ENCODE measurements around the gene ZNF423.
"Not testable (repeated sequence)": the region's sequence is repeated elsewhere in the genome, so short reads cannot be mapped to it uniquely, and the experiment has no call there.

ZNF423 gene

GRCh38 chr16:49855822-49856671, at the start of gene ZNF423:
TSS of gene ZNF423 (minus strand) at chr16:49856112. CDS start at chr16:49855774, 338 bp downstream.
- no peak for DNase-seq

DNA sequence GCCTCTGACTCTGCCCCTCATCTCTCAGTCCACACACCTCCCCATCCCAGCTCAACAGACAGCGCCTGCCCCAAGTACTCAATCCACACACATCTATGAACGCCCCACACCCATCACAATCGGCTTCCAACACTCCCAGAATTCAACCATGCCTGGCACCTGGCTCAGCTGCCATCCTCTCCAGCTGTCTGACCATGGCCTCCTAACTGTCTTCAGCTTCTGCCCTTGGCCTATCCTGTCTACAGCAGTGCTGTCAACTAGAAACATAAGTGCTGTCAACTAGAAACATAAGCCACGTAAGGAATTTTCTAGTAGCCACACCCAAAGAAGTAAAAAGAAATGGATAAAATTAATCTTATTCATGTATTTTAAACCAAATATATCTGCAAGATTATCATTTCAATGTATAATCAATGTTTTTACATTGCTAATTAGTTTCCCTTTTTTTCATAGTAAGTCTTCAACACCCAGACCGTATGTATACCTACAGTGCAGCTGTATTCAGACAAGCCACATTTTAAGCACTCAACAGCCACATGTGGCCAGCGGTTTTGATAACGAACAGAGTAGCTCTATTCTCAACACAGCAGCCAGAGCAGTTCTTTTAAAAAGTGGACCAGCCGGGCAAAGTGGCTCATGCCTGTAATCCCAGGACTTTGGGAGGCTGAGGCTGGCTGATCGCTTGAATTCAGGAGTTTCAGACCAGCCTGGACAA, 48.6 kb upstream of the ZNF423 start:
- no peak for DNase-seq

GRCh38 chr16:49902908-49903307, 47.0 kb upstream of the ZNF423 start:
- no peak for DNase-seq

GRCh38 chr16:49901711-49902110, 45.8 kb upstream of the ZNF423 start:
- no peak for DNase-seq

GRCh38 chr16:49900875-49901274, 45.0 kb upstream of the ZNF423 start:
- no peak for DNase-seq

DNA sequence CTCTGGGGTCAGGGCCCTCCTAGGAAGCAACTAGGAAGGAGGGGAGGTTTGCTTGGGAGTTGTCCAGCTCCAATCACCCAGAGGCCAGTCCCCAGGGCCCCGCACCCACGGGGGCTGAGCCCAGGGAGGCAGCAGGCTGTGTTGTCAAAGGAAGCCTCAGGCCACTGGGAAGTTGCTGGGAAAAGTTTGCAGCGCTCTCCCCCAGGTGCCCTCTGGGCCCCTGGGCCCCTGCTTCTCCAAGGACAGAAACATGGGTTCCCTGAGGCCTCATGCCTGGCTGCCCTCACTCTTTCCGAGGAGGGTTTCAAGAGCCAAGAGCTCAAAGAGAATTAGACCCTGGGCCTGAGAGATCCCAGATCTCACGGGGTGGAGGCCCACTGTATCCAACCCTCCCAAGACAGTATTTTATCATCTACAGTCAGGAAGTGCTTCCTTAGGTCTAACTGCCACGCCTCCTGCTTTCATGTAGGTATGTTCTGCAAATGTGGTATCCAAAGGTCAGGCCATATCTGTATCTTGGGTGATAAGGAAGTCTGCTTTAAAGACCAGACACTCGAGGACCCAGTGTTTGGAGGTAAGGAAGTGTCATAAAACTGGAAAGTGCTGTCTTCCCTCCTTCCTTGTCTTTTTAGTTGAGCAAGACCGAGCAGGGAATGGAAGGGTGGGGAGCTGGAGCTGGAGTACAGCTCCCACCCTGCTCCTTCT, 44.2 kb upstream of the ZNF423 start:
- DNase-seq: no peak

DNA sequence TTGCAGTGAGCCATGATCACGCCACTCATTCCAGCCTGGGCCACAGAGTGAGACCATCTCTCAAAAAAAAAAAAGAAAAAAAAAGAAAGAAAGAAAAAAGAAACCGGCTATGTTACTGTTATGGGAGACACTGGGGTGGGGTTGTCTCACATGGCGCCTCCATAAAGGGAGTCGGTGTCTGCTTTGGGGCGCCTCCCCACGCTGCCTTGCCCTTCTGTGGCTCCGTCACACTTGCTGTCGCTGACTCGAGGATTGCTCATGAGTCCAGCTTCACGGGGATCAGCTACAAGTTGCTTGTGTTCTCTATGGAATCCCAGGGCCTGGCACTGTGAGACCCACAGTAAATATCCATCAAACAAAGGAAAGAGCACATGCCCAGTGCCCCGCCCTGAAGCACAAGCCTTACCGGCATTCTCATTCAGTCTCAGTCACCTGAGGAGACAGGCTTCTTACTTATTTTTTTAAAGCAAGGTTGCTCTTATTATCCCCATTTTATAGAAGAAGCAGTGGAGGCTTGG, 40.6 kb upstream of the ZNF423 start:
- no peak for DNase-seq

- DNase-seq: peak; percentile 12
These were observed 35.0 kb upstream of the ZNF423 start for GRCh38 chr16:49890876-49891275.

GRCh38 chr16:49889725-49890397, 33.9 kb upstream of the ZNF423 start:
- DNase-seq: no peak

DNA sequence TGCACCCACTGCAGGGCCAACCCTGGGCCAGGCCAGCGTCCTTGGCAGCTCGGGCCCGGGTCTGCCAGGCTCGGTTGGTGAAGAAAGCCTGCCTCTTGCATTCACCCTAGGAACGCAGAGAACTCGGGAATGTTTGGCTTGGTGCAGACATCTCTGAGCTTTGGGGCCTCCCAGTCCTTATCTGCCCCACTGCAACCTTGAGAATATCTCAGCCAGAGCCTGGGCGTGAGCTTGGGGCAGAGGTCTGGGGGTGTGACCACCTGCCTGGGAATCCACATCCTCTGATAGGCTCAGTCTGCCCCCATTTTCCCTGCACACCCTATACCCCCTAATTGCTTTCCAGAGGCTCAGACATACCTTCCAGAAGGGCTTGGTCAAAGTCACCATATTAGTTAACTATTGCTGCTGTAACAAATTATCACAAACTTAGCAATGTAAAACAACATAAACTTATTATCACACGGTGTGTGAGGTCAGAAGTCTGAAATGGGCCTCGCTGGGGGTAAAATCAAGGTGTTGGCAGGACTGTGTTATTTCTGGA, 30.7 kb upstream of the ZNF423 start:
- DNase-seq: no peak

DNA sequence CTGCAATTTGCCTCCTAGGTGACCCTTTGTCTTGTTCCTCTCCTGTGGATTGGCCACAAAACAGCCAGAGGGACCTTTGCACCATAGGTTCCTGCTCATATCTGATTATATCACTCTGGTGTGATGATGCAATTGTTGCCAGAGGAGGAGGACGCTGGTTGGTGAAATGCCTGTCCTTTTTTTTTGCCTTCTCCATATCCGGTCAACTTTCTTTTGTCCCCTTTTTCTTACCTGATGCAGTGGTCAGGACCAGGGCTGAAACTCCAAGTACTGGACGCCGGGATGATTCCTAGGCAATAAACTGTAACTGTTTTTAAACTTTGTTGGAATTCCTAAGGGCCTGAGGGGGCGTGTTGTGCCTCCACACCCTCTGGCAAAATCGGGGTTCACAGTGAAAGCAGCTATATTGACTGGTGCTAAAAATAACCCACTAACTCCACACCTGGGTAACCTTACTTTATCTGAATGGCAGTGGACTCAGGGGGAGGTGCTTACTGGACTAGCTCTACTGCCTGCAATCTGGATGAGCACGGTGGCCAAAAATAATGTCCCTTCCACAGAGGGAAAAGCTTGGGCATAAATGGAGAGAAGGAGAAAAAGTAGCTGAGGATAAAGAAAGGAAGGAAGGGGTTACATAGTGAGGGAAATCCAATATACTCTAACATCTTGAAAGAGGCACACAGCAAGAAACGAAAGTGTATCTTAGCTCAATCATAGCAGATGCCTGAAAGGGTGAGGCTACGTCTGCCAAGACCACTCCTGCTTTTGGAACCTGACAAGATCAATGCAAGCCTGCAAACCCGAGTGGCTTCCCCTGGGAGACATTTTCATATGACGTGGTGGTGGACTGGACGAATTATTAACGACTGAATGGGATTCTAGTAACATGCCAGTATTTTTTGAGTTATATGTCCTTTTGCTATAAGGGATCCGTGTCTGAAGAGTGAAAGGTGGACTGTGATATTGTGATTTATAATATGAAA, 28.4 kb upstream of the ZNF423 start:
- no peak for DNase-seq

DNA sequence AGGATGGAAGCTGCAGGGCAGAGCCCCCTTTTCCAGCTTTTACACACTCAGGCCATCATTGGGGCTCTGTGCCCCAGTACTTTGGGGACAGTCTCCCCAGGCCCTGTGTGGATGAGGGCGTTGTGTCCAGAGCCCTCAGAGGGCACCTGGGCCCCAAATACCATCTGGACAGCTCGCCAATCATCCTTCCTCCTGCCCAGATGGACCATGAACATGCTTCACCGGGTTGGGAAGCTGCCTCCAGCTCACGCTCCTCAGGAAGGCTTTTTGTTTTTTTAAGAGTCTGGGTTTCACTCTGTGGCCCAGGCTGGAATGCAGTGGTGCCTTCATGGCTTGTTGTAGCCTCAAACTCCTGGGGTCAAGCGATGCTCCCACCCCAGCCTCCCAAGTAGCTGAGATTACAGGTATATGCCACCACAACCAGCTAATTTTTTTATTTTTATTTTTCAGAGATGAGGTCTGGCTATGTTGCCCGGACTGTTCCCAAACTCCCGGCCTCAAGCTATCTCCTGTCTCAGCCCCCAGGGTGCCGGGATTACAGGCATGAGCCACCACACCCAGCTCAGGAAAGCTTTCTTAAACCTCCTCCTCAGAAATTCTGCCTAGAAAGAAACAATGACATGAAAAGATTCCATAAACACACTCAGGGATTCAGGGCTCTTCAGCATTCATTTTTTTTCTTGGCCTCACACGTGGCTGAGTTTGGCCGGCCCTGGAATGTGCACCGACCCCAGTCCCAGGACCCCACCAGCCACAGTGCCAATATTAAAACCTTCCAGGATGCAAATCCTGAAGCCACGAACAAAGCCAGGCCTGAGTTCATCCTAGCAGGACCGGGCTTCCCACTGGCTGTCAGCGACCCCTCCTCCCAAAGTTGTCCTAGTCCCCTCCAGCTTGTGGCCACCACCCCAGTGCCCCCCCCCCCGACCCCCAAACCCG, 27.4 kb upstream of the ZNF423 start:
- DNase-seq: no peak

GRCh38 chr16:49881890-49882289, 26.0 kb upstream of the ZNF423 start:
- DNase-seq: no peak

- not testable (repeated sequence) for DNase-seq
These were observed 22.6 kb upstream of the ZNF423 start for GRCh38 chr16:49878540-49878939.

GRCh38 chr16:49876716-49877129, 20.8 kb upstream of the ZNF423 start:
- peak; percentile 35 for DNase-seq

DNA sequence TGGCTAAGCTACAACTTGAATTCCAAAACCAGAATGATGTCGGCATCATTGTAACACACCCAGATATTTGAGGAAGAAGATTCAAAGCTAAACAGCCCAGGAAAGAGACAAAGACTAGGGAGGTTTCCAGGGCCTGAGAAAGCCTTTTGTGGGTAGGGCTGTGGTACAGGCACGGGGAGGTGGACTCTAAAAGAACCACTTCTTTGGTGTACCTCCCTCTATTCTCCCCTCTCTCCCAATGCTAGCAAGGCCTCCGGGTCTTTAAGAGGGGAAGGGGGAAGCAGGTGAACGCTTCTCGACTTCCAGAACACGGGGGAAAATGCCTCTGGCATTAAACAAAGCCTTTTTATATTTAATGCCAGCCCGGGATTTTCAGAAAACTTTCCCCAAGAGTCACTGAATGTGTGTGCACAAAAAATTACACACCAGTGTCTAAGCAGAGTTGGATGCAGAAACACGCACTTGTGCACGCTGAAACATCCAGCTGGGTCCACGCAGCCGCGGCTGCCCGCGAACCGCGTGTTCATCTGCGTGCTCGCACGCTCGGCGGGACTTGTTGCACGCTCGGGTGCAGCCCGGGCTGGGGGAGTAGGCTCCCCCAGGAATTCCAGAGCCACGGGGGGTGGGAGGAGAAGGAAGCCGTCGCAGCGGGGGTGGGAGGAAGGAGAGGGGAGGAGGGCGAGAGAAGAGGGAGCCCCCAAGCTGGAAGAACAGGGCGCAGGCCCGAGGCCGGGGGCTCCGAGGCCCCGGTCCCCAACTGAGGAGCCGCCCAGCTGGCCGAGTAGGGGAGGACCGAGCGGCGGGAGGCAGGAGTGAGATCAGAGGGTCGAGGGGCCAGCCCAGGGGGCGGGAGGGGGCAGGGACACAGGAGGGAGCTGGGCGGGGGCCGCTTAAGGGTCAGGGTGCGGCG, 20.1 kb upstream of the ZNF423 start:
- DNase-seq: no peak

- no peak for DNase-seq
These were observed 18.8 kb upstream of the ZNF423 start for GRCh38 chr16:49874613-49875237.

DNA sequence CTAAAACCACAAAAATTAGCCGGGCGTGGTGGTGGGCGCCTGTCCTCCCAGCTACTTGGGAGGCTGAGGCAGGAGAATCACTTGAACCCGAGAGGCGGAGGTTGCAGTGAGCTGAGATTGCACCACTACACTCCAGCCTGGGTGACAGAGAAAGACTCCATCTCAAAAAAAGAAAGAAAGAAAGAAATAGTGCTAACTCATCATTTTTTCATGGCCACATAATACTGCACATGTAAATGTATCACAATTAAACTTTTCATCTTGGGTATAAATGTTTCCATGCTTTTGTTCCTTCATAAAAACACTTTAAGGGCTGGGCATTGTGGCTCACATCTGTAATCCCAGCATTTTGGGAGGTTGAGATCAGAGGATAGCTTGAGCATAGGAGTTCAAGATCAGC, 15.9 kb upstream of the ZNF423 start:
- DNase-seq: not testable (repeated sequence)

Measured in stimulated activated CD4-positive, alpha-beta T cell treated with anti-CD3 and anti-CD28 coated beads, Interleukin-4, amount 100 ng/mL, for 1 hour (primary cell).